IPS-18a (cell line): Measurements from ENCODE around the gene TMPRSS13.

Experiments used
- H3K27ac ChIP-seq: one replicate; pipeline ENCODE4 v1.5.1; 2013; ENCODE audit warnings: low read length
- H3K27me3 ChIP-seq: one replicate; pipeline ENCODE4 v1.6.1; 2013; ENCODE audit warnings: mild to moderate bottlenecking, low read length; ENCODE audit not compliant: control insufficient read depth, insufficient read depth
- H3K36me3 ChIP-seq: one replicate; pipeline ENCODE4 v1.6.1; 2013; ENCODE audit warnings: low read depth, low read length; ENCODE audit not compliant: control insufficient read depth
- H3K4me1 ChIP-seq: one replicate; pipeline ENCODE4 v1.6.1; 2013; ENCODE audit warnings: low read depth, low read length; ENCODE audit not compliant: control insufficient read depth
- H3K4me3 ChIP-seq: one replicate; pipeline ENCODE4 v1.5.1; 2013; ENCODE audit warnings: low read length
- H3K9ac ChIP-seq: one replicate; pipeline ENCODE4 v1.6.1; 2013; ENCODE audit warnings: mild to moderate bottlenecking, low read length, moderate library complexity
- H3K9me3 ChIP-seq: one replicate; pipeline ENCODE4 v1.6.1; 2013; ENCODE audit warnings: low read depth, low read length; ENCODE audit not compliant: control insufficient read depth

The TMPRSS13 gene

DNA sequence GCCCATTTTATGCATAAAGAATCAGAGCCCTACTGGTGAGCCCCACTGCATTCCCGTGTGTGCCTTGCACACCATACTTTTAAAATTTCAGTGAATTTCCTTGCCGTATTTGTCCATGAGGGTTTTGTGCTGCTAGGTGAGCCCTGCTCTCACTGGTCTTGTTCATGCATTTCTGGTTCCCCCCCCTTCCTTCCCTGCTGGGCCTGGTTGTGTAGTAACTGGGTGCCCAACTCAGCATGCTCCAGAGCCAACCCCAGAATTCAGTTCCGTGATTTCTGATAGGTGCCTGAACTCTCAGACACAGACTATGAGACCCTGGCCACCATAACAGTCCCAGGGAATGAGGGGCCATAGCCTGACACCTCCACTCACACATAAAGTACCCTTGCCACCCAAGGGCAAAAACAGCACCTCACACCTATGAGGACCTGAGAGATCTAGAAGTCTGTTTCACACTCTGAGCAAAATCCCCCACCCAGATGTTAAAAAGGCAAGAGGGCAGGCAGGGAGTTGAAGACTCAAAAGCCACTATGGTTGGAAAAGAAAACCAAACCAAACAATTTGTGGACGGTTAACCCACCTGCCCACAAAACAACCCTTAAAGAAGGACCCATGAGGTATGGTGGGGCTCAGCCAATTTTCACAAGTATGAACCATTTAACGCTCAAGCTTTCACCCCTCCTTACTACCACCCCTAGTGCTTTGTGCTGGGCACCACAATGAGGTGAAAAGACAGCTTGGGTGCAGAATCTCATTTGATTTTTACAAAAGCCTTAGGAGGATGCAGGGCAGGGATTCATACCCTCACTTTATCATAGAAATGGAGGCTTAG is 40.2 kb upstream of the TMPRSS13 start:
- H3K27me3 ChIP-seq: no peaks in the 10 kb centered on the region
- no peaks in the 10 kb centered on the region for H3K4me1 ChIP-seq
- H3K4me3 ChIP-seq: no peak overlapping the region
- H3K36me3 ChIP-seq: no peaks in the 10 kb centered on the region
- no peak overlapping the region for H3K27ac ChIP-seq
- no peaks in the 10 kb centered on the region for H3K9me3 ChIP-seq
- H3K9ac ChIP-seq: no peak overlapping the region

DNA sequence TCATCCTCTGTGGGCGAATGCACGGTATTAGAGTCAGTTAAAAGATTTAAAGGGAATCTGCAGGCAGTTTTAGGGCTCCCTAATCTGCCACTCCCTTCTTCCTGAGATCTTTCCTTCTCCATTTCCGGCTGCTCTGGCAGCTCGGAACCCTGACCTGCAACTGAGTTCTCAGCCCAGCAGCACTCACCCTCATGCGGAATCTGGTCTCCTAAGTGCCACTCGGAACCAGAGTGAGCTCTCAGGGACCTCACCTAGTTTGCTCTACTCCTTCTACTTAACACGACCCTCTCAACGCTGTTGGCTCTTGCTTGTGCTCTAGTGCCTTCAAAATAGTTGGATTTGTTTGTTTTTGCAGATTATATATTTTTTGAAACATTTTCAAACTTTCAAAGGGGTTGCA is 37.7 kb upstream of the TMPRSS13 start:
- no peak overlapping the region for H3K9ac ChIP-seq
- H3K9me3 ChIP-seq: no peaks in the 10 kb centered on the region
- no peak overlapping the region for H3K27ac ChIP-seq
- no peak overlapping the region for H3K4me3 ChIP-seq
- H3K27me3 ChIP-seq: no peaks in the 10 kb centered on the region
- no peaks in the 10 kb centered on the region for H3K36me3 ChIP-seq
- H3K4me1 ChIP-seq: no peaks in the 10 kb centered on the region

DNA sequence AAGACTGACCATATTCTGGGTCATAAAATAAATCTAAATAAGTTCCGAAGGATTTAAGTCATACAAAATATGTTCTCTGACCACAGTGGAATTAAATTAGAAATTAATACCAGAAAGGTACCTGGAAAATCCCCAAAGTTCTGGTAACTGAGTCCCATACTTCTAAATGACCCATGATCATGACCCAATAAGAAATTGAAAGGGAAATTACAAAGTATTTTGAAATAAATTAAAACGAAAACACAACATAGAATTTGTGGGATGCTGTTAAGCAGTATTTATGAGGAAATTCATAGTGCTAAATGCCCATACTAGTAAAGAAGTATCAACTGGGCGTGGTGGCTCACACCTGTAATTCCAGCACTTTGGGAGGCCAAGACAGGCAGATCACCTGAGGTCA is 33.6 kb upstream of the TMPRSS13 start:
- no peak overlapping the region for H3K27ac ChIP-seq
- H3K36me3 ChIP-seq: no peaks in the 10 kb centered on the region
- H3K9ac ChIP-seq: no peak overlapping the region
- no peaks in the 10 kb centered on the region for H3K27me3 ChIP-seq
- H3K9me3 ChIP-seq: no peaks in the 10 kb centered on the region
- peaks cover 4% of the 10 kb centered on the region for H3K4me1 ChIP-seq
- no peak overlapping the region for H3K4me3 ChIP-seq

DNA sequence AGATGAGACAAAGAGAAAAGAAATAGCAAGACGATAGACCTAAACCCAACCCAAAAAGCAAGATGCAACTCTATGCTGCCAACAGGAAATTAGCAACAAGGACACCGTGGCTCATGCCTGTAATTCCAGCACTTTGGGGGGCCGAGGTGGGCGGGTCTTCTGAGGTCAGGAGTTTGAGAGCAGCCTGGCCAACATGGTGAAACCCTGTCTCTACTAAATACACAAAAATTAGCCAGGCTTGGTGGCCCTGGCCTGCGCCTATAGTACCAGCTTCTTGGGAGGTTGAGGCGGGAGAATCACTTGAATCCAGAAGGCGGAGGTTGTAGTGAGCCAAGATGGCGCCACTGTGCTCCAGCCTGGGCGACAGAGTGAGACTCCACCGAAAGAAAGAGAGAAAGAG is 32.7 kb upstream of the TMPRSS13 start:
- H3K4me3 ChIP-seq: no peak overlapping the region
- no peaks in the 10 kb centered on the region for H3K36me3 ChIP-seq
- no peak overlapping the region for H3K27ac ChIP-seq
- no peaks in the 10 kb centered on the region for H3K9me3 ChIP-seq
- no peak overlapping the region for H3K9ac ChIP-seq
- H3K4me1 ChIP-seq: peaks cover 4% of the 10 kb centered on the region
- no peaks in the 10 kb centered on the region for H3K27me3 ChIP-seq

DNA sequence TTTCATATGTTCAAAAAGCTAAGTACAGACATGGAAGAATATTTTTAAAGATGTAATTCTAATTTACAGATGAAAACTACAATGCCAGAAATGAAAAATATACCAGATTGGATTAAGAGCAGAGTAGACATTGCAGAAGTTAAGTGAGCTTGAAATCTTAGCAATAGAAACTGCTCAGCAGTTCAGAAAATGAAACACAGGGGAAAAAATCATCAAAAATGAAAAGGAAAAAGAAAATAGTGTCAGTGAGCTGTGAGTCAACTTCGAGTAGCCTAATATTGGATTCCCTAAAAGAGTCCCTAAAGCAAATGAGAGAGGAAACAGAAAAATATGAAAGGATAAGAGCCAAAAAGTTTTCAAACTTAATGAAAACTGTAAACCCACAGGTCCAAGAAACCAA is 31.2 kb upstream of the TMPRSS13 start:
- Histone ChIP-seq H3K4me1 (peaks cover 4% of the 10 kb centered on the region), H3K36me3 (no peaks in the 10 kb centered on the region), H3K27ac (no peak overlapping the region), H3K9ac (no peak overlapping the region), H3K4me3 (no peak overlapping the region), H3K9me3 (no peaks in the 10 kb centered on the region), H3K27me3 (no peaks in the 10 kb centered on the region)

DNA sequence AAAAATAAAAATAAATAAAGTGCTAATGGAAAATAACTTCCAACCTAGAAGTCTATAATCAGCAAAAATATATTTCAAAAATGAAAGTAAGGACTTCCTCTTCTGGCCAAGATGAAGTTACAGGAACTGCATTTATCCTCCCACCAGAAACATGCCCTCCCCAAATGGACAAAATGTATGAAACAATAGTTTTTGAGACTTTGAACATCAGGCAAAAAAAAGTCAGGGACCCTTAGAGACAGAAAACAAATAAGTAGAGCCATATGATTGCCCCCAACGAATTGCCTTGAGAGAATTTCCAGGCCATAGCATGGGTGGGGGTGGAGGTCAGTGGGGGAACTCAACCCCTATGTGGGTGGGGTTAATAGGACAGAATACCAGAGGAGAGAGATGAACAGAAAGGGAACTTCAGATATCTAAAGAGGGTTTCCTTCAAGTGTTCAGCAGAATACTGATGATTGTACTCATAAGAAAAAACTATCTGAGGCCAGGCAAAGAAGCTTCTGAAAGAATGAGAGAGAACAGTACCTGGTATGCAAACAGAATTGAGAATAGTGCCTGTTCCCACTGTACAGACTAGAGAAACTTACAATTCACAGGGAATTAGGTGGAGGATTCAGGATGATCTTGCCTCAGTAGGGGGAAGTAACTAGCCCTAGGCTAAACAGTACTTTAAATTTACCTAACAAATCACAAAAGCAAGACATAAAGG is 30.4 kb upstream of the TMPRSS13 start:
- H3K27ac ChIP-seq: no peak overlapping the region

DNA sequence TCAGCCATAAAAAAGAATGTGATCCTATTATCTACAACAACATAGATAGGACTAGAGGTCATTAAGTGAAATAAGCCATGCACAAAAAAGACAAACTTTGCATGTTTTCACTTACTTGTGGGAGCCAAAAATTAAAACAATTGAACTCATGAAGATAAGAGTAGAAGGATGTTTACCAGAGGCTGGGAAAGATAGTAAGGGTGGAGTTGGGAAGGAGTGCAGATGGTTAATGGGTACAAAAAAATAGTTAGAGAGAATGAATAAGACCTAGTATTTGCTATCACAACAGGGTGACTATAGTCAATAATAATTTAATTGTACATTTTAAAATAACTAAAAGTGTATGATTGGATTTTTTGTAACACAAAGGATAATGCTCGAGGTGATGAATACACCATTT is 29.7 kb upstream of the TMPRSS13 start:
- no peak overlapping the region for H3K9ac ChIP-seq
- no peak overlapping the region for H3K4me3 ChIP-seq
- H3K27me3 ChIP-seq: no peaks in the 10 kb centered on the region
- H3K36me3 ChIP-seq: no peaks in the 10 kb centered on the region
- H3K9me3 ChIP-seq: no peaks in the 10 kb centered on the region
- no peak overlapping the region for H3K27ac ChIP-seq
- peaks cover 4% of the 10 kb centered on the region for H3K4me1 ChIP-seq

More for the DNA sequence above, 30.4 kb upstream of the TMPRSS13 start:
- H3K36me3 ChIP-seq: no peaks in the 10 kb centered on the region
- H3K4me3 ChIP-seq: no peak overlapping the region
- no peaks in the 10 kb centered on the region for H3K9me3 ChIP-seq
- H3K27me3 ChIP-seq: no peaks in the 10 kb centered on the region
- no peak overlapping the region for H3K9ac ChIP-seq
- peaks cover 4% of the 10 kb centered on the region for H3K4me1 ChIP-seq

DNA sequence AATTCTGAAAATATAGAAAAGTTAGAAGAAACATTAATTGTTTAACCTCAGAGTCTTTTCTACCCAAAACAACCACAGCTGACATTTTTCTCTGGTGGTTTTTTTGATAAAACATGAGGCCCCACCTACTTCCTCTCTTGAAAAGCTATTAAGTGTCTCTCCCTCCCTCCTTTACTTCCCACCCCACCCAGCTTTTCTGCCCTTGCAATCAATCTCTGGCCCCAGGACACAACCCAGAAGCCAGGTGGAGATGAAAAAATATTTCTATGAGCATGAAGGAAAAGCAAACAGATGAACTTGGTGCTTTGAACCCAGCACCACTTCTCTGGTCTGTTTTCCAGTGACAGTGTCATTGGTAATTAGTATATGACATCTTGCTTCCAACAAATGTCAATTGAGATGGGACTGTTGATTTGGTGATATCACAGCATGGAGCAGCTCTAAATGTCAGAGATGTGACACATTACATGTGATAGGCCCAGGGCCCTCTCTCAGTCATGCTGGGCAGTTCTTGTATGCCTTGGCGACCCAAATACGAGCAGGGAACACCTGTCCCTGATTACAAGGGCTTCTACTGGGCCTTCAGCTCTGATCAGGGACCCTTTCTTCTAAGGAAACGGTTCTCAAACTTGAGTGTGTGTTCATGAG is 23.9 kb upstream of the TMPRSS13 start:
- no peaks in the 10 kb centered on the region for H3K36me3 ChIP-seq
- no peaks in the 10 kb centered on the region for H3K9me3 ChIP-seq
- H3K27ac ChIP-seq: no peak overlapping the region
- H3K4me1 ChIP-seq: no peaks in the 10 kb centered on the region
- H3K4me3 ChIP-seq: no peak overlapping the region
- no peak overlapping the region for H3K9ac ChIP-seq
- H3K27me3 ChIP-seq: no peaks in the 10 kb centered on the region

DNA sequence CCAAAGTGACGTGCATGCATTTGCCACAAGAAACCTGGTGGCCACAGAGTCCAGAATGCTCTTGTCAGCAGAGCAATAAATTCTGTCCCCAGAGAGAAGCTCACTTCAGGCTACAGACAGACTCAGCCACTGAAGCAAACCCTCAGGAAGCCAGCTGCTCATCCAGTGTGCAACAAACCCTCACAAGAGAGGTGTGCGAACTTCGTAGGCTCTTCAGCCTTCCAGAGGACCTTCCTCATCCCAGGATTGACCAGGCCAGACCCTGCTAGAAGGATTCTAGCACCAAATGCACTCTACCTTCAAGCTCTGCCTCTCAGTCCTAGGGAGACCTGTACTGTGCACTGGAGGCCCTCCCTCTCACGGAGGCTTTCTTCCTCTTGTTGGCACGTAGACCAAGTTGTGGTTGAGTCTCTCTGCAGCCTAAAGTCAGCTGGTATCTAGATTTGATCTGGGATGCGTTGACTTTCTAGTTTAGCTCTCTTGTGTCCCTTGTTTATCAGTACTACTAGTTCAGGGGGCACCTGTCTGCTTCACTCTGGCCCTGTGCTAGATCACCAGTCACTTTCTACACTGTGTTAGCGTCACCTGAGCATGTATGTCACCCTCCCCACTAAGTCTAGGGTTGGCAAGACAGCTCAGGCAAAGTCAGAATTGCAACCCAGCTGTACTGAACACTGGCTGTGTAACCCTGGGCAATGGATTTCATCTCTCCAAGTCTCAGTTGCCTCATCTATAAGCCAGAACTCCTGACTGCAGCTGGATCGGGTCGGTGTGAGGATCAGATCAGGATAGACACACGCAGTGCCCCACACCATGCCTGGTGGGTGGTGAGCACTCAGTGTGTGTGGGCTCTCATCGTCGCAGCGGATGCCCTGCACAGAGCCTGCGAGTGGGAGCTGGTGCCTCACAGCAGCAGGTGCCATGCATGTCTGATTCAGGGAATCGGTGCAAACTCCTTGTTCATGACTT is 22.1 kb upstream of the TMPRSS13 start:
- H3K4me1 ChIP-seq: no peaks in the 10 kb centered on the region
- H3K9ac ChIP-seq: no peak overlapping the region
- no peaks in the 10 kb centered on the region for H3K9me3 ChIP-seq
- H3K27ac ChIP-seq: no peak overlapping the region
- no peaks in the 10 kb centered on the region for H3K36me3 ChIP-seq
- H3K4me3 ChIP-seq: no peak overlapping the region
- H3K27me3 ChIP-seq: no peaks in the 10 kb centered on the region

DNA sequence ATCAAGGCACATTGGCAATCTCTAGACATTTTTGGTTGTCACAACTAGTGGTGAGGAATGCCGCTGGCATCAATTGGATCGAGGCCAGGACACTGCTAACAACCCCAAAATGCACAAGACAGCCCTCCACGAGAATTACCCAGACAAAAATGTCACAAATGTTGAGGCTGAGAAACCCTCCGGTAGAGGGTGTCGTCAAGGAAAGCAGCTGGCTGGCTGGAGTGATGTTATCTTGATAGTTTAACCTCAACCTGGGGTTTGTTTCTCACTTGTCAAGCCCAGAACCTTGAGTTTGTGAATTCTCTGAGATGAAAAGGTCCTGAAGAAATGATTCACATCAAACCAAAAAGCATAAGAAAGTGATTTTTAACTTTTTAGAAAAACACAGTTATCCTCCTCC is 21.1 kb upstream of the TMPRSS13 start:
- H3K27ac ChIP-seq: no peak overlapping the region
- no peaks in the 10 kb centered on the region for H3K4me1 ChIP-seq
- H3K4me3 ChIP-seq: no peak overlapping the region
- H3K27me3 ChIP-seq: no peaks in the 10 kb centered on the region
- H3K9me3 ChIP-seq: no peaks in the 10 kb centered on the region
- no peak overlapping the region for H3K9ac ChIP-seq
- H3K36me3 ChIP-seq: no peaks in the 10 kb centered on the region

DNA sequence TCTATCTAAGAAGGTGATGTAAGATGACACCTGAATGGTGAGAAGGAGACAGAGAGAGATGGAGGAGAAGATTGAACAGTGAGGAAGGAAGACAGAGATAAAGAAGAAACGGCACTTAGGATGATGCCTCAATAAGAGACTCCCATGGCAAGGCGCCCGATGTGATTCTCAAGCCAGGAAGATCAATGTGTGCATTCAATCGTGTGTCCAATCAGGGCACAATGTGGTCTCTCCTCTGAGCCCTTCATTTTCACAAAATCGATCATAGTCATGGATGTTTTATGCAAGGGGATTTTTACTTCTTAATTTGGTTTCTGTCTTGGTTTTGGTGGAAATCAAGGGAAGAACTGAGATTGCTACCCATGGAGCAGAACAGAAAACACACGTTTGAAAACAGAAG is 19.9 kb upstream of the TMPRSS13 start:
- Histone ChIP-seq H3K9ac (no peak overlapping the region), H3K27me3 (no peaks in the 10 kb centered on the region), H3K36me3 (no peaks in the 10 kb centered on the region), H3K9me3 (no peaks in the 10 kb centered on the region), H3K27ac (no peak overlapping the region), H3K4me3 (no peak overlapping the region), H3K4me1 (no peaks in the 10 kb centered on the region)
